ENCODE results near the gene WDSUB1.

Gene WDSUB1

GRCh38 chr2:159199761-159200465, 86.6 kb downstream of the WDSUB1 start:
- no peak for DNase-seq (ENCODE audit: low read depth in 2 of 3, low spot score in 2 of 3)

DNA sequence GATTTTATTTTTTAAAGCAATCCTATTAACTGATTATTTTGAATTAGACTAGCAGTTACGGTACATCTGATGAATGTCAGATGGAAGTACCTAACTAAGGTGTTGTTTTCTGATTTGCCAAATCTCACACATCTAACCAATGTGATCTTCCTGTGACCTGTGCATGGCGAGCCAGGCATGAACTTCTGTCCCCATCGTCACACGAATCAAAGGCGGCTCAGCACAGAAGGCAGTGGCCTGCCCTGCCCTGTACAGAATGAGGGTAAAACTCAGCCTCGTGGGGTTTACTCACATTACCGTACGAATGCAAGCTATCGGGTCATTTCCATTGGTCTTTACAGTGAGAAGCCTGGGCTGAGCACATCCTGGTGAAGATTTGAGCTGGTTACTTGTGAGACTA, 87.3 kb downstream of the WDSUB1 start:
- DNase-seq (ENCODE audit: low read depth in 2 of 3, low spot score in 2 of 3) = no peak

GRCh38 chr2:159196393-159196925, 90.0 kb downstream of the WDSUB1 start:
- no peak for DNase-seq (ENCODE audit: low read depth in 2 of 3, low spot score in 2 of 3)

DNA sequence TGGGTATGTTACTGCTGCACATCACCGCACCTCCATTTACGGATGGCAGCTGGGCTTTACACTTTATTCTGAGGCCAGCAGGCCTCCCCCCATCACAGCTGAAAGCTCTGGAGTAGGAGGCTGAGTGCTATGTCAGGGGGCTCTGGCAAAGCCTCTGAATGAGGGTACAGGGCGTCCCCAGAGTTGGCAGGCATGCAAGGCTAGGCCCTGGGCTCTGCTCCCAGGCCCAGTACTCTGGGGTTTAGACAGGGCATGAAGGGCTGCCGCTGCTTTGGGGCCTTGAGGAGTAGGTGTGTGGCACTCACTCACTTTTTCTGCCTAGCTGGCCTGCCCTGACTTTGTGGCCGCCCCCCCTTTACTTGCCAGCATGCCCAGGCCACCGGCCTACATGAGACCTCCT, 90.8 kb downstream of the WDSUB1 start:
- no peak for DNase-seq (ENCODE audit: low read depth in 2 of 3, low spot score in 2 of 3)

DNA sequence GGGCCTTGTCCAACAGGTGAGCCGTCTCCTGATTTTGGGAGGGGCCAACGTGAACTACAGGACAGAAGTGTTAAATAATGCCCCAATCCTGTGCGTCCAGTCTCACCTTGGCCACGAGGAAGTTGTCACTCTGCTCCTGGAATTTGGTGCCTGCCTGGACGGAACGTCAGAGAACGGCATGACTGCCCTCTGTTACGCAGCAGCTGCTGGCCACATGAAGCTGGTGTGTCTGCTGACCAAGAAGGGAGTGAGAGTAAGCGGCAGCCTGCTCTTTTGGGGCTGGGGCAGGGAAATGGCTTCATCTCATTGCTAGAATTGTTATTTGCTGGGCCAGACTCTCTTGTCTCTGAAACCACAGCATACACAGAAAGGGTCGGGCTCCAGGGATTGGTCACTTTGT, 92.3 kb downstream of the WDSUB1 start:
- DNase-seq (ENCODE audit: low read depth in 2 of 3, low spot score in 2 of 3) = no peak

- DNase-seq (ENCODE audit: low read depth in 2 of 3, low spot score in 2 of 3) = no peak
Observed at GRCh38 chr2:159193791-159194190, 92.7 kb downstream of the WDSUB1 start.

DNA sequence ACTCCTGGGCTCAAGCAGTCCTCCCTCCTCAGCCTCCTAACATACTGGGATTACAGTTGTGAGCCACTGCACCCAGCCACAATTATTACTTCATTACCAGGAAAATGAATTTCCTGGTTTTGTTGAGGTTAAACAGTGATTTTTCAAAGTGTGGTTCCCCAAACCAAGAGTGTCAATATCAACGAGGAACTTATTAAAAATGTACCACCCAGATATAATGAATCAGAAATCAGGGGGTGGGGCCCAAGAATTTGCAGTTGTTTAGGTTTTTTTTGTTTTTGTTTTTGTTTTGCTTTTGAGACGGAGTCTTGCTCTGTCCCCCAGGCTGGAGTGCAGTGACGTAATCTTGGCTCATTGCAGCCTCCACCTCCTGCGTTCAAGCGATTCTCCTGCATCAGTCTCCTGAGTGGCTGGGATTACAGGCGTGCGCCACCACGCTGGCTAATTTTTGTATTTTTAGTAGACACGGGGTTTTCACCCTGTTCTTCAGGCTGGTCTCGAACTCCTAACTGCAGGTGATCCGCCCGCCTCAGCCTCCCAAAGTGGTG, 94.1 kb downstream of the WDSUB1 start:
- DNase-seq (ENCODE audit: low read depth in 2 of 3, low spot score in 2 of 3) = no peak

DNA sequence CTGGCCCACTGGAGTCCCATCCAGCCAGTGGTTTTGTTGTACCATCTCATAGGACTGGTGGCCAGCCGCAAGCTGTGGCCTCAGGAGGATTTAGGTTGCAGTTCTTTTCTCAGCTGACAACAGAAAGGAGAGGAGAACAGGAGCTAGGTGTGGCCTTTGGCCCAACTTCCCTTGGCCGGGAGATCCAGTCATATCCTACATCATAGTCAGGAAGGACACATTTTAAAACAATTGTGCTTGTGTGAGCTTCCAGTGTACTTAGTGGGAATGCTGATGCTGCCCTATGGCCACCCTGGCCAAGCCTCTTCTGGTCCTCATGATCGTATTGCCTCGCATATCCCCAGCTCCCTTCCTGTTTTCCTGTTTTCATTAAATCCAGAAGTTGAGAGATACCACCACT, 98.1 kb downstream of the WDSUB1 start:
- no peak for DNase-seq (ENCODE audit: low read depth in 2 of 3, low spot score in 2 of 3)

DNA sequence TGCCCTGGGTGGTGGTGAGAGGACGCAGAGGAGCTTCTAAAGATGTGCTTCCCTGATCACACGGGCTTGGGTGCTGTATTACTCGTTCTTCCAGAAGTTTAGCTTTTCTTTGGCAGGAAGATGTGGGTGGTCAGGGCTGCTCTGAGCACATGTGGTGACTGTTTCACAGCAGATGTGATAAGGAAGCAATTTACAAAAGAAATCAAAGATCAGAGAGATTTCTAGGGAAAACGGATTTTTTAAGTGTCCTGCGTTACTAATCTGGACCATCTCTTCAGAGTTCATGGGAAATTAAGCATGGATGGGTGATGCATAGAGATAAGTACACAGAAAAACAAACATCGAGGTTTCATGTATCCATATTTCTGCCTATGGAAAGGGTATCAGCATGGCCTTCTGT, 99.4 kb downstream of the WDSUB1 start:
- DNase-seq (ENCODE audit: low read depth in 2 of 3, low spot score in 2 of 3) = no peak

DNA sequence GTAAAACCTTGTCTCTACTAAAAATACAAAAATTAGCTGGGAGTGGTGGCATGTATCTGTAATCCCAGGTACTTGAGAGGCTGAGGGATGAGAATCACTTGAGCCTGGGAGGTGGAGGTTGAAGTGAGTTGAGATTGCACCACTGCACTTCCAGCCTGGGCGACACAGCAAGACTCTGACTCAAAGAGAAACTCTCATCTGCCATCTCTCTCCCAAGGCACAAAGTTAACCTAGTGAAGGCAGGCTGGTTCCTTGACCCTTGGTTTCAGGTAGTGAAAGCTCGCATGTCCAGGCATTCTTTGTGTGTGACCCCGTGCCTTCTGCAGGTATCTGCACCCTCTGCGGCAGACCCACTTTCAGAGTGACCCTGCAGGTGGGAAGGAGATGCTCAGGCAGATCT, 100.0 kb downstream of the WDSUB1 start:
- no peak for DNase-seq (ENCODE audit: low read depth in 2 of 3, low spot score in 2 of 3)
